ENCODE results near the gene EIF4A3.

Gene EIF4A3

GRCh38 chr17:80181431-80181830 is 34.5 kb upstream of the EIF4A3 start:
- Histone ChIP-seq H3K4me3 (no peak overlapping the region), H3K27ac (no peak overlapping the region), H3K9ac (ENCODE audit: insufficient read length) (no peak overlapping the region), H3K9me3 (ENCODE audit: low read depth, low read length) (no peaks in the 10 kb centered on the region), H3K36me3 (ENCODE audit: insufficient read depth, low read length) (no peaks in the 10 kb centered on the region)
- TF ChIP-seq EZH2 (IDR thresholded peaks at IDR 0.05) (no peak), POLR2AphosphoS5 (IDR thresholded peaks at IDR 0.05; ENCODE audit: borderline replicate concordance, low read depth, low read length) (no peak), FOXP2 (optimal IDR thresholded peaks at IDR 0.05; ENCODE audit: control extremely low read depth, extremely low read length, insufficient read depth) (no peak)
- DNase-seq (ENCODE audit: low read depth, low spot score) = no peak

DNA sequence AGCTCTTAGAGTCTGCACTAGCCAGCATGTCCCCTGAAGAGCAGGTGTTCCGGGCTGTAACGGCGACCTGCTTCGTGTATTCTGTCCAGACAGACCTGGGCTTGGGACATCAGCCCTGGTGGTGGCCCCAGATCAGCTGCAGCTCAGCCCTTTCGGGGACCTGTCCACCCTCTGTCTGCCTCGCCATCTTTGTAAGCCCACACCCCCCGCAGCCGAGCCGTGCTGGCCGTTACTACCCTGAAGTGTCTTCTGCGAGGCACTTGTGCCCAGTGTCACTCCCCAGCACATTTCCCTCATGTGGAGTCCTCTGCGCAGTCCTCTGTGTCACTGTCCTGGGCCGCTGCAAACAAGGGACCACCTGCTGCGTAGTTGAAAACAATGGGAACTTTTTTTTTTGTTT is 33.3 kb upstream of the EIF4A3 start:
- Histone ChIP-seq H3K36me3 (ENCODE audit: insufficient read depth, low read length) (no peaks in the 10 kb centered on the region), H3K4me3 (no peak overlapping the region), H3K27ac (no peak overlapping the region), H3K9ac (ENCODE audit: insufficient read length) (no peak overlapping the region), H3K9me3 (ENCODE audit: low read depth, low read length) (no peaks in the 10 kb centered on the region)
- no peak for TF ChIP-seq EZH2 (IDR thresholded peaks at IDR 0.05)
- no peak for TF ChIP-seq POLR2AphosphoS5 (IDR thresholded peaks at IDR 0.05; ENCODE audit: borderline replicate concordance, low read depth, low read length)
- TF ChIP-seq FOXP2 (optimal IDR thresholded peaks at IDR 0.05; ENCODE audit: control extremely low read depth, extremely low read length, insufficient read depth) = no peak
- DNase-seq (ENCODE audit: low read depth, low spot score) = no peak

DNA sequence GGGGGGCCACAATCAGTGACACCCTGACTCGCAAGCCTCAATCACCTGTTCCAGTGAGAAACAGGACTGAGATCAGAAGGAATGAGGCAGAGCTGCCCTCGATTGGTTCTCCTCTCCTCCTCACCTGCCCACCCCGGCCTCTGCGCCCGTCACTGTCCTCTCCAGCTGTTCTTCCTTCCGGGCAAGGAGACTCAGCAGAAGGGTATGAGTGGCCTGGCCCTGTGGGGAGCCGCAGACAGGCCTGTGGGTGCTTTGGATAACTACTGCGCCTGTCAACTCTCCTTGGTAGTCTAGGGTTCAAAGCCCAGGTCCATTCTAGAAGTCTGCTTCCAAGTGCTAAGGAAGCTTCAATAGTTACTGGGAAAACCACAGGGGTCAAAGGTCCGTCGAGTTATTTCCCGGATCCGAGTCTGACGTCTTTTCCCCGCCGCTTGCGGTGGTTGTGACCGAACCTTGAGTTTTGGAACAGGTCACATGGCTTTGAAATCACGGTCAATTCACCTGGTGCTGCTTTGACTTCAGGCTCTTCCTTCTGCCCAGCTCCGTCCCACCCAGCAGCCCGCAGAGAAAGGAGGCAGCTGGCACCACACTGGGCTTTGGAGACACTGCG is 31.2 kb upstream of the EIF4A3 start:
- H3K27ac ChIP-seq = no peak overlapping the region
- TF ChIP-seq EZH2 (IDR thresholded peaks at IDR 0.05) (no peak), FOXP2 (optimal IDR thresholded peaks at IDR 0.05; ENCODE audit: control extremely low read depth, extremely low read length, insufficient read depth) (no peak)

DNA sequence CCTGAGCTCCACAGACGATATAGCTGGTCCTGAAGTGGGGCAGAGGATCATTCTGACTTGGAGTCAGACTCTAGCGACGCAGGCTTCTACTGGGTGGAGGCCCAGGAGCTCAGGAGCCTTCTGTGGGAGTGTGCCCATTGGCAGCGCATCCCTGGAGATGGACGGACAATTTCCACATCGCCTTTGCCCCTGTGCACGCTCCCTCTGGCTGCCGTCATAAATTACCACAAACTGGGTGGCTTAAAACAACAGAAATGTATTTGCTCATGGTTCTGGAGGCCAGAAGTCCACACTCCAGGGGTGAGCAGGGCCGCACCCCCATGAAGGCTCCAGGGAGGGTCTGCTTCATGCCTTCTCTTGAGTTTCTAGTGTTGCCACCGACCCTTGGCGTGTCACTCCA is 29.8 kb upstream of the EIF4A3 start:
- DNase-seq (ENCODE audit: low read depth, low spot score) = no peak

More for the DNA sequence above, 31.2 kb upstream of the EIF4A3 start:
- H3K9ac ChIP-seq (ENCODE audit: insufficient read length) = no peak overlapping the region
- H3K9me3 ChIP-seq (ENCODE audit: low read depth, low read length) = no peaks in the 10 kb centered on the region
- no peak overlapping the region for H3K4me3 ChIP-seq
- H3K36me3 ChIP-seq (ENCODE audit: insufficient read depth, low read length) = no peaks in the 10 kb centered on the region
- no peak for DNase-seq (ENCODE audit: low read depth, low spot score)

DNA sequence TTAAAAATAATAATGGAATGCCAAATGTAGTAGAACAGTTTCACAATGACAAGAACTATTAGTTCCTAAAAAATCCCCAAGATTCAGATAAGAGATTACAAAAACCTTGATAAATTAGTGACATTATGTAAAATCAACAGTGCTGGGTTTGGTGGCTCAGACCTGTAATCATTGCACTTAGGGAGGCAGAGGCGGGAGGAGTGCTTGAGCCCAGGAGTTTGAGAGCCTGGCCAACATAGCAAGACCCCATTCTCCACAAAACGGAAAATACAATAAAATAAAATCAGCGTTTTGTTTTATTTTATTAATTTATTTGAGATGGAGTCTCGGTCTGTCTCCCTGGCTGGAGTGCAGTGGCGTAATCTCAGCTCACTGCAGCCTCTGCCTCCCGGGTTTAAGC is 27.0 kb upstream of the EIF4A3 start:
- H3K9me3 ChIP-seq (ENCODE audit: low read depth, low read length) = no peaks in the 10 kb centered on the region
- TF ChIP-seq EZH2 (IDR thresholded peaks at IDR 0.05) = no peak
- TF ChIP-seq FOXP2 (optimal IDR thresholded peaks at IDR 0.05; ENCODE audit: control extremely low read depth, extremely low read length, insufficient read depth) = no peak
- TF ChIP-seq POLR2AphosphoS5 (IDR thresholded peaks at IDR 0.05; ENCODE audit: borderline replicate concordance, low read depth, low read length) = no peak
- no peak overlapping the region for H3K4me3 ChIP-seq
- H3K36me3 ChIP-seq (ENCODE audit: insufficient read depth, low read length) = no peaks in the 10 kb centered on the region
- no peak for DNase-seq (ENCODE audit: low read depth, low spot score)
- no peak overlapping the region for H3K27ac ChIP-seq
- no peak overlapping the region for H3K9ac ChIP-seq (ENCODE audit: insufficient read length)

More for the DNA sequence above, 29.8 kb upstream of the EIF4A3 start:
- no peaks in the 10 kb centered on the region for H3K9me3 ChIP-seq (ENCODE audit: low read depth, low read length)
- no peak overlapping the region for H3K9ac ChIP-seq (ENCODE audit: insufficient read length)
- H3K36me3 ChIP-seq (ENCODE audit: insufficient read depth, low read length) = no peaks in the 10 kb centered on the region
- no peak overlapping the region for H3K27ac ChIP-seq
- TF ChIP-seq FOXP2 (optimal IDR thresholded peaks at IDR 0.05; ENCODE audit: control extremely low read depth, extremely low read length, insufficient read depth) (no peak), POLR2AphosphoS5 (IDR thresholded peaks at IDR 0.05; ENCODE audit: borderline replicate concordance, low read depth, low read length) (no peak), EZH2 (IDR thresholded peaks at IDR 0.05) (no peak)
- no peak overlapping the region for H3K4me3 ChIP-seq

DNA sequence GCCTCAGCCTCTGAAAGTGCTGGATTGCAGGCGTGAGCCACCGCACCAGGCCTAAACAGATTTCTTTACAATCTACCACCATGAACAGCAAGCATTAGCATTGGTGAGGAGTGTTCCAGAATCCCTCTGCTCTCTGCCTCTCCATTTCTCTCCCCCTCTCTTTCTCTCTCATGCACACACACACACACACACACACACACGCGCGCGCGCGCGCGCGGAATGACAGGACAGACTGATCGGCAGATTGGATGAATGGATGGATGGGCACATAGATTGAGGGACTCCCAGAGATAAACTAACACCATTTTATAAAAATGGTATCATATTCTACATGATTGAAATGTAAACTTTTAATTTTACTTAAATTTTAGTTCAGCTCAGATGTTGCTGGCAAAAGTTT is 26.2 kb upstream of the EIF4A3 start:
- Histone ChIP-seq H3K4me3 (no peak overlapping the region), H3K9ac (ENCODE audit: insufficient read length) (no peak overlapping the region), H3K27ac (no peak overlapping the region), H3K36me3 (ENCODE audit: insufficient read depth, low read length) (no peaks in the 10 kb centered on the region), H3K9me3 (ENCODE audit: low read depth, low read length) (no peaks in the 10 kb centered on the region)
- DNase-seq (ENCODE audit: low read depth, low spot score) = no peak
- no peak for TF ChIP-seq FOXP2 (optimal IDR thresholded peaks at IDR 0.05; ENCODE audit: control extremely low read depth, extremely low read length, insufficient read depth)
- no peak for TF ChIP-seq POLR2AphosphoS5 (IDR thresholded peaks at IDR 0.05; ENCODE audit: borderline replicate concordance, low read depth, low read length)
- no peak for TF ChIP-seq EZH2 (IDR thresholded peaks at IDR 0.05)

GRCh38 chr17:80171681-80172080 is 24.8 kb upstream of the EIF4A3 start:
- no peak for DNase-seq (ENCODE audit: low read depth, low spot score)
- Histone ChIP-seq H3K27ac (no peak overlapping the region), H3K9me3 (ENCODE audit: low read depth, low read length) (no peaks in the 10 kb centered on the region), H3K9ac (ENCODE audit: insufficient read length) (no peak overlapping the region), H3K36me3 (ENCODE audit: insufficient read depth, low read length) (no peaks in the 10 kb centered on the region), H3K4me3 (no peak overlapping the region)
- no peak for TF ChIP-seq FOXP2 (optimal IDR thresholded peaks at IDR 0.05; ENCODE audit: control extremely low read depth, extremely low read length, insufficient read depth)
- no peak for TF ChIP-seq EZH2 (IDR thresholded peaks at IDR 0.05)
- TF ChIP-seq POLR2AphosphoS5 (IDR thresholded peaks at IDR 0.05; ENCODE audit: borderline replicate concordance, low read depth, low read length) = no peak

DNA sequence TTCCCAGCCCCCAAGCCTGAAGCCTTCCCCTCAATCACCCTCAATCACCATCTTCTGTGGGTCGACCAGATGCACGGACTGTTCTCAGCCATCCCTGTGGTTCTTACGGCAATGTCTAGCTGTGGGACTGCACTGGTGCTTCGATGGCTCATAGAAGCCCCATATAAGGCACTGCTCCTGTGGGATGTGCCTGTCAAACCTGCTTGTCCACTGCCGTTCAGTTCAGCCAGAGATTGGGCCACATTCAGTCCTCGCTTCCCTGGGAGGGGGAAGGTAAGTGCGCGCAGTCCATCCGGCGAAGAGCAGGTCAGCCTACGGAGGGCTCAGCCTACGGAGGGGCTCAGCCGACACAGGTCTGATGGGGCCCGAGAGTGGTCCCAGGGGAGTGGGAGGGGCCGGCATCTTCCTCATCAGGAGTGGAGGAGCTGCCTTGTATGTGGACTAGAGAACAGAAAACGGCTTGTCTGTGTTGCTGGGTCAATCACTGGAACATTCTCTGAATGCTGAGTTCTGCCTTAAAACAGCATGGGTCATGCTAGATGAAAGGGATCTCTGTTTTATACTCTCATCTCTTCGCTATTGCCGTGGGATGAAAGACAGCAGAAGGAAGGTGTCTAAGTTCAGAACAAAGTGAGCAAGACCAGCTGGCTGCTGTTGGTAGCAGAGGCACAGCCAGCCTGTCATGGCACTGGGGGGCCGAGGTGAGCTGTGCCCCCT is 23.0 kb upstream of the EIF4A3 start, which contains the start of gene CARD14:
CARD14 (plus strand) TSS at position 247 of the 717 bp plus-strand sequence. CDS start 11,409 bp downstream, outside the sequence.
- Histone ChIP-seq H3K4me3 (no peak within 1 kb of the TSS), H3K36me3 (ENCODE audit: insufficient read depth, low read length) (no peaks in the 10 kb centered on the region), H3K9ac (ENCODE audit: insufficient read length) (no peak within 1 kb of the TSS), H3K27ac (no peak within 1 kb of the TSS), H3K9me3 (ENCODE audit: low read depth, low read length) (no peaks in the 10 kb centered on the region)
- TF ChIP-seq FOXP2 (optimal IDR thresholded peaks at IDR 0.05; ENCODE audit: control extremely low read depth, extremely low read length, insufficient read depth) (no peak), EZH2 (IDR thresholded peaks at IDR 0.05) (no peak), POLR2AphosphoS5 (IDR thresholded peaks at IDR 0.05; ENCODE audit: borderline replicate concordance, low read depth, low read length) (no peak)
- no peak for DNase-seq (ENCODE audit: low read depth, low spot score)
